Panc1 (cell line): ENCODE results near the gene ZNF669. TPM values are rescaled to one million over a fixed set of nuclear protein-coding genes. Genes with fewer than 3 reads are reported as not detected.
A peak's percentile ranks its signal among the peaks of the same experiment; 100 is the strongest.
"Not testable (repeated sequence)": the region's sequence is repeated elsewhere in the genome, so short reads cannot be mapped to it uniquely, and the experiment has no call there.

Experiments used
- ATAC-seq: fragments of 200-7000 bp; cut with Tn5 transposase; 2 replicates; pipeline ENCODE4 v1.9.1; 2020; ENCODE audit warnings: mild to moderate bottlenecking, moderate library complexity
- BruUV-seq: library from RNA; stranded (reverse); fragments of 400-500 nt; replicated peaks from 2 replicates; lab custom pipeline; 2021; lab: Mats Ljungman, UMichigan
- CTCF ChIA-PET: fragments of 300-600 bp; sonication (Branson Sonifier 250); formaldehyde crosslinking; loops from one replicate; lab custom pipeline; 2022; ENCODE audit warnings: antibody characterized with exemption; lab: Charles Lee
- POLR2A ChIA-PET: fragments of 300-600 bp; sonication (Branson Sonifier 250); formaldehyde crosslinking; loops from one replicate; lab custom pipeline; 2022; ENCODE audit warnings: antibody characterized with exemption; lab: Charles Lee
- DNase-seq: peaks from one replicate; pipeline ENCODE4 v3.0.0-alpha.2; 2010; ENCODE audit warnings: low read depth, low spot score
- H3K27ac ChIP-seq: 2 replicates; pipeline ENCODE4 v1.5.1; 2011; ENCODE audit warnings: mild to moderate bottlenecking, low read length, inconsistent platforms
- H3K27me3 ChIP-seq: fragments of 200-500 bp; sonication (Bioruptor generic); 2 replicates; pipeline ENCODE4 v1.6.0; 2014; ENCODE audit warnings: low read length, inconsistent platforms; ENCODE audit not compliant: control insufficient read depth, insufficient read depth
- H3K36me3 ChIP-seq: fragments of 200-500 bp; sonication (Bioruptor generic); 2 replicates; pipeline ENCODE4 v1.5.1; 2014; ENCODE audit warnings: inconsistent platforms, mild to moderate bottlenecking, low read length, moderate library complexity; ENCODE audit not compliant: control insufficient read depth, insufficient read depth
- H3K4me1 ChIP-seq: 2 replicates; pipeline ENCODE4 v1.5.1; 2011; ENCODE audit warnings: inconsistent platforms, mild to moderate bottlenecking, low read length, moderate library complexity; ENCODE audit not compliant: control insufficient read depth, insufficient read depth
- H3K4me3 ChIP-seq, 2 experiments: 2 replicates each; pipeline ENCODE4 v1.5.1; 2011 to 2012; ENCODE audit warnings: low read depth in 2 of 2, low read length in 2 of 2, mild to moderate bottlenecking in 2 of 2, inconsistent platforms in 1 of 2, moderate library complexity in 1 of 2
- H3K9me3 ChIP-seq: fragments of 200-500 bp; sonication (Bioruptor generic); 2 replicates; pipeline ENCODE4 v1.5.1; 2014; ENCODE audit warnings: low read depth, mild to moderate bottlenecking, inconsistent platforms, low read length, moderate library complexity; ENCODE audit not compliant: control insufficient read depth, insufficient read depth
- CTCF ChIP-seq: fragments of 450-650 bp; IDR thresholded peaks from 2 replicates; pipeline ENCODE4 v1.5.1; 2017; ENCODE audit warnings: mild to moderate bottlenecking
- POLR2AphosphoS5 ChIP-seq: IDR thresholded peaks from 2 replicates; pipeline ENCODE4 v1.6.1; 2012; ENCODE audit warnings: mild to moderate bottlenecking, low read depth, low read length, moderate library complexity
- REST ChIP-seq, 2 experiments: IDR thresholded peaks; 2 replicates each; pipeline ENCODE4 v1.6.1; 2011 to 2012; ENCODE audit warnings: low read depth in 2 of 2, control low read depth in 1 of 2, low read length in 1 of 2, mild to moderate bottlenecking in 1 of 2, moderate library complexity in 1 of 2; ENCODE audit not compliant: insufficient read depth in 1 of 2
- SIN3A ChIP-seq: IDR thresholded peaks from 2 replicates; pipeline ENCODE4 v1.6.1; 2012; ENCODE audit warnings: low read depth, mild to moderate bottlenecking, low read length, moderate library complexity, borderline replicate concordance; ENCODE audit not compliant: insufficient read depth
- TCF7L2 ChIP-seq: IDR thresholded peaks from 2 replicates; pipeline ENCODE4 v1.6.1; 2011; ENCODE audit warnings: mild to moderate bottlenecking, low read depth, low read length, inconsistent platforms
- in situ Hi-C: cut with HindIII; loops from 2 replicates; pipeline ENCODE4 v1.10.0; 2016; ENCODE audit warnings: low sequenced_read_pairs, low pct_unique_long_range_greater_than_20kb
- intact Hi-C: fragments of 100-400 bp; cut with micrococcal nuclease; formaldehyde crosslinking; loops from one replicate; pipeline ENCODE4 v1.10.0; 2022; ENCODE audit not compliant: unreplicated experiment
- total RNA-seq: library from RNA; stranded (reverse); gene quantifications from one replicate; pipeline ENCODE4 v1.2.1, GENCODE V29; 2021; ENCODE audit not compliant: unreplicated experiment

The ZNF669 gene
- total RNA-seq, 1 experiment from 2014 or later = 13.9 TPM

GRCh38 chr1:247146671-247147070 lies 42.5 kb upstream of the ZNF669 start:
- TF ChIP-seq POLR2AphosphoS5 (no peak), SIN3A (no peak), TCF7L2 (no peak), REST (IDR thresholded peaks at IDR 0.05; ENCODE audit: insufficient read depth in 1 of 2, low read depth in 2 of 2, low read length in 1 of 2) (no peak), CTCF (peak; percentile 30)
- no peak; the same call in 1 of the 2 replicates for ATAC-seq
- BruUV-seq = no TSS peak
- H3K36me3 ChIP-seq = no peaks in the 10 kb centered on the region
- H3K27ac ChIP-seq = no peak overlapping the region
- no peaks in the 10 kb centered on the region for H3K4me1 ChIP-seq
- DNase-seq = no peak
- in situ Hi-C loops = no loop called here
- no peaks in the 10 kb centered on the region for H3K27me3 ChIP-seq
- POLR2A ChIA-PET = interaction anchor here (0.6 kb wide), 1 partner anchor 20 kb away, joined by 6 read pairs; no protein-coding TSS in a partner anchor
- CTCF ChIA-PET = no interaction called here
- H3K9me3 ChIP-seq = peaks cover 78% of the 10 kb centered on the region
- H3K4me3 ChIP-seq = no peak overlapping the region
- intact Hi-C loops = no loop called here

DNA sequence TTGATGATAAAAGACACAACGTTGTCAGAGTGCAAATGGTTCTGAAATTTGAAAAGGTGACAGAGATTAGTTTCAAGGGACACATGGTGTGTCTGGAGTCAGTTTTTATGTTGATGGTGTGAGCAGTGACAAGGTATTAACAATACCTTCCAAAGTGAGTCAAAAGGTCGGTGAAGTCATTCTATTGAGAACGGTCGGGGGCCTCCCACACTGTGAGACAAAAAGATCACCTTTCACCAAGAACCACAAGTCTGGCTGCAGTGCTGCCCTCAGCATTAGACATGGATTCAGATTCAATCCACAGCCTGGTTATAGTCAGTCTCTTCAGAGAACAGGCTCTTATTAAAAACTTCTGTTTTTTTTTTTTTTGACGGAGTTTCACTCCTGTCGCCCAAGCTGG lies 41.1 kb upstream of the ZNF669 start:
- Histone ChIP-seq H3K27ac (no peak overlapping the region), H3K4me1 (no peaks in the 10 kb centered on the region), H3K27me3 (no peaks in the 10 kb centered on the region), H3K9me3 (peaks cover 70% of the 10 kb centered on the region), H3K36me3 (no peaks in the 10 kb centered on the region), H3K4me3 (no peak overlapping the region)
- ChIA-PET CTCF (no interaction called here), POLR2A (no interaction called here)
- ATAC-seq (no peak), DNase-seq (no peak)
- in situ Hi-C loops = no loop called here
- intact Hi-C loops = no loop called here
- TF ChIP-seq SIN3A = no peak
- no peak for TF ChIP-seq CTCF
- no peak for TF ChIP-seq POLR2AphosphoS5
- no peak for TF ChIP-seq TCF7L2
- TF ChIP-seq REST (IDR thresholded peaks at IDR 0.05; ENCODE audit: insufficient read depth in 1 of 2, low read depth in 2 of 2, low read length in 1 of 2) = no peak
- BruUV-seq = no TSS peak

- H3K4me3 ChIP-seq, H3K27ac ChIP-seq, H3K27me3 ChIP-seq, BruUV-seq, in situ Hi-C loops, H3K36me3 ChIP-seq, intact Hi-C loops, CTCF ChIA-PET, DNase-seq, H3K4me1 ChIP-seq, ATAC-seq: not testable (repeated sequence)
- peaks cover 38% of the 10 kb centered on the region; the same call in 1 of the 2 replicates for H3K9me3 ChIP-seq
- POLR2A ChIA-PET = interaction anchor here (0.7 kb wide), 1 partner anchor 53 kb away, joined by 3 read pairs; no protein-coding TSS in a partner anchor
These were observed 35.4 kb upstream of the ZNF669 start for GRCh38 chr1:247139557-247139956.
